ENCODE measurements around the gene LRP2. TPM values are rescaled to one million over a fixed set of nuclear protein-coding genes. Genes with fewer than 3 reads are reported as not detected.
"Not testable (repeated sequence)": the region's sequence is repeated elsewhere in the genome, so short reads cannot be mapped to it uniquely, and the experiment has no call there.

Gene LRP2
- total and polyA plus RNA-seq, 2 donors from 2014 or later: 44.7 to 85.4 TPM

DNA sequence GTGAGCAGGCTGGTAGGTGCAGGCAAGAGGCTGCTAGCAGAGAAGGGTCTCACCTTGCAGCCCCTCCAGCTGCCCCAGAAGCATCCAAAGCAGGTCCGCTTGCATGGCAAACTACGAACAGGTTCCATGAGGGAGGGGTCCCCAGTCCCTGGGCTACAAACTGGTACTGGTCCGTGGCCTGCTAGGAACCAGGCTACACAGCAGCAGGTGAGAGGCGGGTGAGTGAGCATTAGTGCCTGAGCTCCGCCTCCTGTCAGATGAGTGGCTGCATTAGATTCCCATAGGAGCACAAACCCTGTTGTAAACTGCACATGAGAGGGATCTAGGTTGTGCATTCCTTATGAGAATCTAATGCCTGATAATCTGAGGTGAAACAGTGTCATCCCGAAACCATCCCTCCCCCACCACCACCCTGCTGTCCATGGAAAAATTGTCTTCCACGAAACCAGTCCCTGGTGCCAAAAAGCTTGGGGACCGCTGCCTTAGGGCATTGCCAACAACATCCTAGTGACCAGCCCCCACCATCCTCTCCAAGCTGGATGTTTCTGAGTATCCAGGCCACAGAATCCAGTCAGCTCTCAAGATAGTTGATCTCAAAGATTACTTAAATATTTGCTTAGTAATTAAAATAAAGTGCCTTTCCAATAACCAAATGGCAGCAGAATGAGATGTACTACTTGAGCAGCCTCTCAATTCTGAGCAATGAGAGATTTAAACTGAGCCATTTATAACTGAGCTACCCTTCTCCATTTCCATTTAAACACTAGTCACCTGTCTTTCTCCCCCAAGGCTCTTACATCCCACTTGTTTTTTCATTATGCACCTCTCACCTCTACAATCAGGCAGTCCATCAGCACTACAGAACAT, 32.4 kb downstream of the LRP2 start:
- Histone ChIP-seq H3K27me3 (ENCODE audit: control insufficient read depth, insufficient read depth, low read length) (no peaks in the 10 kb centered on the region), H3K36me3 (ENCODE audit: control insufficient read depth in 2 of 3, insufficient read depth in 3 of 3, low read length in 3 of 3) (no peaks in the 10 kb centered on the region), H3K9me3 (ENCODE audit: control insufficient read depth in 2 of 3, insufficient read depth in 1 of 3, low read length in 3 of 3) (no peaks in the 10 kb centered on the region), H3K4me3 (ENCODE audit: low read length in 3 of 3) (no peak overlapping the region), H3K9ac (ENCODE audit: low read length in 3 of 3) (no peak overlapping the region), H3K4me1 (ENCODE audit: control insufficient read depth in 2 of 3, insufficient read depth in 2 of 3, low read depth in 1 of 3, low read length in 3 of 3) (no peaks in the 10 kb centered on the region), H3K27ac (ENCODE audit: low read depth in 2 of 2, low read length in 2 of 2) (no peak overlapping the region)
- TF ChIP-seq, protein P1, sequence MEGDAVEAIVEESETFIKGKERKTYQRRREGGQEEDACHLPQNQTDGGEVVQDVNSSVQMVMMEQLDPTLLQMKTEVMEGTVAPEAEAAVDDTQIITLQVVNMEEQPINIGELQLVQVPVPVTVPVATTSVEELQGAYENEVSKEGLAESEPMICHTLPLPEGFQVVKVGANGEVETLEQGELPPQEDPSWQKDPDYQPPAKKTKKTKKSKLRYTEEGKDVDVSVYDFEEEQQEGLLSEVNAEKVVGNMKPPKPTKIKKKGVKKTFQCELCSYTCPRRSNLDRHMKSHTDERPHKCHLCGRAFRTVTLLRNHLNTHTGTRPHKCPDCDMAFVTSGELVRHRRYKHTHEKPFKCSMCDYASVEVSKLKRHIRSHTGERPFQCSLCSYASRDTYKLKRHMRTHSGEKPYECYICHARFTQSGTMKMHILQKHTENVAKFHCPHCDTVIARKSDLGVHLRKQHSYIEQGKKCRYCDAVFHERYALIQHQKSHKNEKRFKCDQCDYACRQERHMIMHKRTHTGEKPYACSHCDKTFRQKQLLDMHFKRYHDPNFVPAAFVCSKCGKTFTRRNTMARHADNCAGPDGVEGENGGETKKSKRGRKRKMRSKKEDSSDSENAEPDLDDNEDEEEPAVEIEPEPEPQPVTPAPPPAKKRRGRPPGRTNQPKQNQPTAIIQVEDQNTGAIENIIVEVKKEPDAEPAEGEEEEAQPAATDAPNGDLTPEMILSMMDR (IDR thresholded peaks at IDR 0.05; ENCODE audit: borderline replicate concordance, extremely low read depth, insufficient read depth): no peak
- no peak for FAIRE-seq
- intact Hi-C loops (cut with DNase I): no loop called here
- DNase-seq: no peak

DNA sequence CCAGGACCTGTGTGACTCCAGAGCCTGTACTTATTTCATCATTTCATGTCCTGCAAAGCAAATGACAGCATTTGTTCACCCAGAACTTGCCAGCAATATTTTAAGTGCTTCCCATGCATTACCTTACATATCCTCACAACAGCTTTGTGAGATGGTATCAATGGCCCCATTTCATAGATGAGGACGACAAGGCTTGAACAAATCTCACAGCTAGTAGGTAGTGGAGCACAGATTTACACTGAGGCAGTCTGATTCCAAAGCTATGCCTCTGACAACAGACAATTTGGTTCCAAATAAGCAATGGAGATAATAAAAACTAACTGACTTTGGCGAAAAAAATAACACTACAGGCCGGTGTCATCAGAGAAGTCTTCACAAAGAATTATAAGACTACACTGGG, 33.5 kb downstream of the LRP2 start:
- no peak for FAIRE-seq
- intact Hi-C loops (cut with DNase I): no loop called here

DNA sequence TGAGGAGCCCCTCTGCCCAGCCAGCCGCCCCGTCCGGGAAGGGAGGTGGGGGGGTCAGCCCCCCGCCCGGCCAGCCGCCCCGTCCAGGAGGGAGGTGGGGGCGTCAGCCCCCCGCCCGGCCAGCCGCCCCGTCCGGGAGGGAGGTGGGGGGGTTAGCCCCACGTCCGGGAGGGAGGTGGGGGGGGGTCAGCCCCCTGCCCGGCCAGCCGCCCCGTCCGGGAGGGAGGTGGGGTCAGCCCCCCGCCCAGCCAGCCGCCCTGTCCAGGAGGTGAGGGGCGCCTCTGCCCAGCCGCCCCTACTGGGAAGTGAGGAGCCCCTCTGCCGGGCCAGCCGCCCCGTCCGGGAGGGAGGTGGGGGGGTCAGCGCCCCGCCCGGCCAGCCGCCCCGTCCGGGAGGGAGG, 34.5 kb downstream of the LRP2 start:
- H3K4me1 ChIP-seq (ENCODE audit: control insufficient read depth in 2 of 3, insufficient read depth in 2 of 3, low read depth in 1 of 3, low read length in 3 of 3); H3K9ac ChIP-seq (ENCODE audit: low read length in 3 of 3); H3K36me3 ChIP-seq (ENCODE audit: control insufficient read depth in 2 of 3, insufficient read depth in 3 of 3, low read length in 3 of 3); intact Hi-C loops (cut with DNase I); H3K27me3 ChIP-seq (ENCODE audit: control insufficient read depth, insufficient read depth, low read length); FAIRE-seq; H3K9me3 ChIP-seq (ENCODE audit: control insufficient read depth in 2 of 3, insufficient read depth in 1 of 3, low read length in 3 of 3); H3K27ac ChIP-seq (ENCODE audit: low read depth in 2 of 2, low read length in 2 of 2); DNase-seq; H3K4me3 ChIP-seq (ENCODE audit: low read length in 3 of 3): not testable (repeated sequence)

More for the DNA sequence above, 33.5 kb downstream of the LRP2 start:
- Histone ChIP-seq H3K4me3 (ENCODE audit: low read length in 3 of 3) (no peak overlapping the region), H3K9me3 (ENCODE audit: control insufficient read depth in 2 of 3, insufficient read depth in 1 of 3, low read length in 3 of 3) (no peaks in the 10 kb centered on the region), H3K27ac (ENCODE audit: low read depth in 2 of 2, low read length in 2 of 2) (no peak overlapping the region), H3K27me3 (ENCODE audit: control insufficient read depth, insufficient read depth, low read length) (no peaks in the 10 kb centered on the region), H3K4me1 (ENCODE audit: control insufficient read depth in 2 of 3, insufficient read depth in 2 of 3, low read depth in 1 of 3, low read length in 3 of 3) (no peaks in the 10 kb centered on the region), H3K9ac (ENCODE audit: low read length in 3 of 3) (no peak overlapping the region), H3K36me3 (ENCODE audit: control insufficient read depth in 2 of 3, insufficient read depth in 3 of 3, low read length in 3 of 3) (no peaks in the 10 kb centered on the region)
- TF ChIP-seq, protein P1 (IDR thresholded peaks at IDR 0.05; ENCODE audit: borderline replicate concordance, extremely low read depth, insufficient read depth): no peak
- DNase-seq: no peak

- H3K9ac ChIP-seq (ENCODE audit: low read length in 3 of 3); intact Hi-C loops (cut with DNase I); H3K36me3 ChIP-seq (ENCODE audit: control insufficient read depth in 2 of 3, insufficient read depth in 3 of 3, low read length in 3 of 3); H3K4me1 ChIP-seq (ENCODE audit: control insufficient read depth in 2 of 3, insufficient read depth in 2 of 3, low read depth in 1 of 3, low read length in 3 of 3); FAIRE-seq; H3K4me3 ChIP-seq (ENCODE audit: low read length in 3 of 3); H3K27ac ChIP-seq (ENCODE audit: low read depth in 2 of 2, low read length in 2 of 2); DNase-seq; H3K9me3 ChIP-seq (ENCODE audit: control insufficient read depth in 2 of 3, insufficient read depth in 1 of 3, low read length in 3 of 3); H3K27me3 ChIP-seq (ENCODE audit: control insufficient read depth, insufficient read depth, low read length): not testable (repeated sequence)
Observed at GRCh38 chr2:169325886-169326285, 36.4 kb downstream of the LRP2 start.
